NCI-H748 (cell line): ENCODE results near the gene ZNF281.
"Not testable (repeated sequence)": the region's sequence is repeated elsewhere in the genome, so short reads cannot be mapped to it uniquely, and the experiment has no call there.

Source experiments
- DNase-seq: peaks from one replicate; lab custom pipeline; 2025; ENCODE audit not compliant: unreplicated experiment; lab: John Stamatoyannopoulos, UW

ZNF281 gene

DNA sequence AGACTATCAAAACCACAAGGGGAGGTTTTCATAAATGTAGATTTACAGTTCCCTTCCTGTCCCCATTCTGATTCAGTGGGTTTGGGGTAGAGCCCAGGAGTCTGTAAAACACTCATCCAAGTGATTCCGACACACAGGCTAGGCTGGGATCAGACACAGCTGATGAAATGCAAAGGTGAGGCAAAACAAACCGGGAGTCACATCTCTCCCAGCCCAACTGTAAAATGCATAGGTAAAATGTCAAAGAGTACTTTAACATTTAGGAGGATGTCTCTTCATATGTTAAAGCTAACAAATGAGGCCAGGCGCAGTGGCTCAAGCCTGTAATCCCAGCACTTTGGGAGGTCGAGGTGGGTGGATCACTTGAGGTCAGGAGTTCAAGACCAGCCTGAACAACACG is 45.0 kb downstream of the ZNF281 start:
- DNase-seq, result no peak

DNA sequence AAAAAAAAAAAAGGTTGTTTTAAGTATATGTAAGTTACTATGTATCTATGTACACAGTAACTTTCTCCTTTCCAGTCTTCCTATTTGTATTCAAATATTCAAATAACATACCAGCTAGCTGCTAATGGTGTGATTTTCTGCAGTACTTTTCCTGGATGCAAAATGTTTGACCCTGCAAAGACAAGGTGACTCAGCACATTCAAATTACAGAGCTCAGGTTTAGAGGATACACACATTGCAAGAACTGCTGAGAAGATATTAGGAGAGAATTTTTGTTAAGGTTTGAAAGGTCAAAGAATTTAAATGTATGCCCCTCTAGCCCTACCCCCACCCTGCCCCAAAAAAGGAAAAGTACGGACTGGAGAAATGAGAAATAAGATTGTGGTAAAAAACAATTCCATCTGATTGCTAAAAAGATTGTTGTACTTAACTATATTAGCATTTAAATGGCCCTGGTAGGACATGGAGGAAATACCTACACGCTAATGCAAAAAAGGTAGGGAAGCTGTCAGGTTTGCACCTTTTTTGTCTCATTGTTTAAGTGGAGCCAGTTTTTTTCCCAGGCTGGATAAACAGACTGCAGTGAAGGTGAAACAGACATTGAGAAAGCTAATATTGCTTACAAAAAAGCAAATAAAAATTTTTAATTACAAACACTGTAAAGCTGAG is 45.6 kb downstream of the ZNF281 start:
- no peak for DNase-seq

DNA sequence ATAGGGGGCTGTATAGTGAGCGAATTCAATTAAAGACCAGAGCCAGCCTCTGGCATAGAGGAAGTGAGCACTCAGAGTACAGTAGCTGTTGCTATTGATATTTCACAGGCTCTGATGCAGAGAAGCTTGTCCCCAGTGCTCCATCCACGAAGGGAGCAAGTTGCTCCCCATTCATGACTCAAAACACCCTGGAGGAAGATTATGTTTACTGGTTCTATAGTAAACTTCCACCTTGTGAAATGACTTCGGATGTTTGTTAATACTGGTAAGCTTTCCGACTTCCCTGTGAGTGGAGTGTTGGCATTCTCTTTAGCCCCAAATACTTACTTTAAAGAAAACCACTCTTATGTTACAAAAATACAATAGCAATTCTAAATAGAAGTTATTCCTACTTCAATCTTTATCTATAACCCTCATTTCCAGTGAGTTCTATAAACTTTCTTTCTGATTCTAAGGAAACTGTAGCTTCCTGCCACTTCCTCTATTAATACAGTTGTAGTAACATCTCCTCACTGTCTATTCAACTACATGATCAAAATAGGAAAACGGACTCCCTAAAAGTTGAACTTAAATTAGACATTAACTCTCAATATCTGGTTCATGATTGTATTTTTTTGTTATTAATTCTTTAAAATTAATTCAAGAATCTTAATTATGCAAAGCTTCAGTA is 46.4 kb downstream of the ZNF281 start:
- no peak for DNase-seq

DNA sequence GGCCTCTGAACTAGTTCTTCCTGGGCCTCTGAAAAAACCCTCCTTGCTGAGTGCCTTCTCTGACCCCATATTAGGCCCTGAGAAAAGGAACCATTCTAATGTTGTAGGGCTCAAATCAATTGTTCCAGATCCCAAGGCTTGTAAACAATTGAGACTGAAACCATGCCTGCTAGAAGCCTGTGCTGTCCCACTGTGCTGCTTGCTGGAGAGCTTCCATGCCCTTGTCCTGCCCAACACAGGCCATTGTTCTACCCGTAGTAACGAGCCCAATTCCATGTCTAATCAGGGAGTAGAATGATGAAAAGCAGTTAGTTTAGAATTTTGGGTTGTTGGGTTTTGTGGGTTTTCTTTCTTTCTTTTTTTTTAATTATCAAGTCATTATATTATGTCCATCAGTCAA is 47.4 kb downstream of the ZNF281 start:
- no peak for DNase-seq

DNA sequence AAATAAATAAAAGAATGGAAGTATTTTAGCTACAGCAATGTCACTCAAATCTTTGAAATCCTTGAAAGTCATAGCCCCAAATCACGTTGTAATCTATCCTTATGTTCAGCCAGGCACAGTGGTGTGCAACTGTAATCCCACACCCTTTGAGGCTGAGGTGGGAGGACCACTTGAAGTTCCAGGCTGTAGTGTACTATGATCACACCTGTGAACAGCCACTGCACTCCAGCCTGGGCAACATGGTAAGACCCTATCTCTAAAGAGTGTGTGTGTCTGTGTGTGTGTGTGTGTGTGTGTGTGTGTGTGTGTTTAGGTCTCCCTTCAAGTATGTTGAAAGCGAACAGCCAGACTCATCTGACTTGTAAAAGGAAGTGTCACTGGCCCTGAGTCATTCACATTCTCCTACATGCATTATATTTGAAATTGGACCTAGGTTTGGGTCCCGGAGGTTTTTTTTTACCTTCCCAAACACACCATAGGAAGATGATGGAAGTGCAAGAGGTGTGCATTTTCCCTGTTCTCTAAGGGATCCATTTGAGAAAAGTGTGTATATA is 50.1 kb downstream of the ZNF281 start:
- no peak for DNase-seq

DNA sequence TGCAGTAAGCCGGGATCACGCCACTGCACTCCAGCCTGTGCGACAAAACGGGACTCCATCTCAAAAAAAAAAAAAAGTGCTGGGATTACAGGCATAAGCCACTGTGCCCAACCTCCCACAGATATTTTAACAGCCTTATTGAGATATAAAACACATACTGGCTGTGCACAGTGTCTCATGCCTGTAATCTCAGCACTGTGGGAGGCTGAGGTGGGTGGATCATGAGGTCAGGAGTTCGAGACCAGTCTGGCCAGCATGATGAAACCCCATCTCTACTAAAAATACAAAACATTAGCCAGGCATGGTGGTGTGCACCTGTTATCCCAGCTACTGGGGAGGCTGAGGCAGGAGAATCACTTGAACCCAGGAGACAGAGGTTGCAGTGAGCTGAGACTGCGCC is 51.9 kb downstream of the ZNF281 start:
- DNase-seq, result not testable (repeated sequence)

DNA sequence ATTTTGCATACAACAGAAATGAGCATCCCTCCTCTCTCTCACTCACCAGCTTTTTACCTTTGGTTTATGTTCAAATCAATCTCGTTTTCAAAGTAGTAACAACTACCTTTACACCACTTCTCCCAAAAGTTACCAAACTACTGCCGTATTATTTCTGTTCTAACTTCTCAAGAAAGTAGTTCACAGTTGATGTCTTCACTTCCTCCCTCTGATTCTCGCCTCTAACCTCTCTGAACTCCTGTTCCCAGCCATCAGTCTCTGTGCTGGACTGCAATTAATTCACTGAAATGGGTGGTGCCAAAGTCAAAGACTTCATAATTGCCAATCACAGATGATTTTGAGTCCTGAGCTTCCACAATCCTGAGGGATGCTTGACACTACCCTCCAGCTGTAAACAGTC is 54.0 kb downstream of the ZNF281 start:
- DNase-seq, result no peak
